ENCODE results near the gene FLVCR2. TPM values are rescaled to one million over a fixed set of nuclear protein-coding genes. Genes with fewer than 3 reads are reported as not detected.

The FLVCR2 gene
- total and polyA plus RNA-seq, 2 experiments from 2014 or later: 1.4 to 3.1 TPM

DNA sequence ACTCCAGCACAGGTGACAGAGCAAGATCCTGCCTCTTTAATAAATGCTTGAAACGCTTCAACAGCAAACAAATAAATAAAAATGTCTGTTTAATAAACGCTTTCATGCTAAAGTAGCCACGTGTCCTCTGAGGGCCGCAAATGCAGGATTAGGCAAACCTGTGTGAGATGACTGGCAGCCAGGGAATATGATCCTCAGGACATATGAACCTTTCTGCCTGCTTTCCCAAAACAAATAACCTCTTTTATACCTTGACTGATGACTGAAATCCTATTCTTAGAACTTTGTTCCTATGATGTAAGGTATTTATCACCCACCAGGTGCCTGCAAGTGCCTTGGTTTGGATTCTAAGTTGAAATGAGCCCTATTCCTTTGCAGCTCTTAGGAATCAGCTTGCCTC lies 14.5 kb upstream of the FLVCR2 start:
- Histone ChIP-seq H3K36me3 (ENCODE audit: insufficient read depth) (no peaks in the 10 kb centered on the region), H4K20me1 (replicated peaks; ENCODE audit: insufficient read depth) (no peaks in the 10 kb centered on the region), H3F3A (replicated peaks; ENCODE audit: low read depth) (no peaks in the 10 kb centered on the region), H3K4me2 (no peak overlapping the region), H3K4me3 (no peak overlapping the region), H3K27ac (ENCODE audit: low read depth) (no peak overlapping the region), H3K27me3 (ENCODE audit: insufficient read depth) (no peaks in the 10 kb centered on the region), H3K9me2 (ENCODE audit: insufficient read depth) (0 out of 2 replicates have a peak, but pooled peaks cover 2% of the 10 kb centered on the region), H2AFZ (no peak overlapping the region), H3K79me2 (replicated peaks; ENCODE audit: insufficient read depth) (no peaks in the 10 kb centered on the region), H3K4me1 (ENCODE audit: insufficient read depth) (peaks cover 6% of the 10 kb centered on the region; the same call in 1 of the 2 replicates)
- ATAC-seq (no peak), DNase-seq (ENCODE audit: low spot score) (no peak)
- Mint-ChIP-seq H3K4me3 (no peak overlapping the region), H3K4me1 (peaks cover 8% of the 10 kb centered on the region), H3K27me3 (ENCODE audit: insufficient read depth, low read depth, poor library complexity) (peaks cover 10% of the 10 kb centered on the region), H3K27ac (no peak overlapping the region), H3K36me3 (ENCODE audit: low read depth) (no peaks in the 10 kb centered on the region), H3K9me3 (no peaks in the 10 kb centered on the region; the same call in 2 of the 3 replicates)
- TF ChIP-seq, protein P1, sequence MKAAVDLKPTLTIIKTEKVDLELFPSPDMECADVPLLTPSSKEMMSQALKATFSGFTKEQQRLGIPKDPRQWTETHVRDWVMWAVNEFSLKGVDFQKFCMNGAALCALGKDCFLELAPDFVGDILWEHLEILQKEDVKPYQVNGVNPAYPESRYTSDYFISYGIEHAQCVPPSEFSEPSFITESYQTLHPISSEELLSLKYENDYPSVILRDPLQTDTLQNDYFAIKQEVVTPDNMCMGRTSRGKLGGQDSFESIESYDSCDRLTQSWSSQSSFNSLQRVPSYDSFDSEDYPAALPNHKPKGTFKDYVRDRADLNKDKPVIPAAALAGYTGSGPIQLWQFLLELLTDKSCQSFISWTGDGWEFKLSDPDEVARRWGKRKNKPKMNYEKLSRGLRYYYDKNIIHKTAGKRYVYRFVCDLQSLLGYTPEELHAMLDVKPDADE (IDR thresholded peaks at IDR 0.05): no peak
- TF ChIP-seq EZH2phosphoT487 (IDR thresholded peaks at IDR 0.05; ENCODE audit: unreplicated experiment) (no peak), ZNF331 (CRISPR knock-in tag; IDR thresholded peaks at IDR 0.05; ENCODE audit: low read depth) (no peak), EZH2 (IDR thresholded peaks at IDR 0.05; ENCODE audit: low read depth, unreplicated experiment) (no peak), NANOG (IDR thresholded peaks at IDR 0.05; ENCODE audit: borderline replicate concordance) (no peak), POLR2AphosphoS5 (IDR thresholded peaks at IDR 0.05; ENCODE audit: low read depth) (no peak), ZNF114 (CRISPR knock-in tag; IDR thresholded peaks at IDR 0.05) (no peak), JUNB (IDR thresholded peaks at IDR 0.05; ENCODE audit: unreplicated experiment) (no peak), CREB1 (CRISPR knock-in tag; IDR thresholded peaks at IDR 0.05; ENCODE audit: low read depth) (no peak), STAT1 (IDR thresholded peaks at IDR 0.05; ENCODE audit: unreplicated experiment) (no peak)
- TF ChIP-seq, protein P2, sequence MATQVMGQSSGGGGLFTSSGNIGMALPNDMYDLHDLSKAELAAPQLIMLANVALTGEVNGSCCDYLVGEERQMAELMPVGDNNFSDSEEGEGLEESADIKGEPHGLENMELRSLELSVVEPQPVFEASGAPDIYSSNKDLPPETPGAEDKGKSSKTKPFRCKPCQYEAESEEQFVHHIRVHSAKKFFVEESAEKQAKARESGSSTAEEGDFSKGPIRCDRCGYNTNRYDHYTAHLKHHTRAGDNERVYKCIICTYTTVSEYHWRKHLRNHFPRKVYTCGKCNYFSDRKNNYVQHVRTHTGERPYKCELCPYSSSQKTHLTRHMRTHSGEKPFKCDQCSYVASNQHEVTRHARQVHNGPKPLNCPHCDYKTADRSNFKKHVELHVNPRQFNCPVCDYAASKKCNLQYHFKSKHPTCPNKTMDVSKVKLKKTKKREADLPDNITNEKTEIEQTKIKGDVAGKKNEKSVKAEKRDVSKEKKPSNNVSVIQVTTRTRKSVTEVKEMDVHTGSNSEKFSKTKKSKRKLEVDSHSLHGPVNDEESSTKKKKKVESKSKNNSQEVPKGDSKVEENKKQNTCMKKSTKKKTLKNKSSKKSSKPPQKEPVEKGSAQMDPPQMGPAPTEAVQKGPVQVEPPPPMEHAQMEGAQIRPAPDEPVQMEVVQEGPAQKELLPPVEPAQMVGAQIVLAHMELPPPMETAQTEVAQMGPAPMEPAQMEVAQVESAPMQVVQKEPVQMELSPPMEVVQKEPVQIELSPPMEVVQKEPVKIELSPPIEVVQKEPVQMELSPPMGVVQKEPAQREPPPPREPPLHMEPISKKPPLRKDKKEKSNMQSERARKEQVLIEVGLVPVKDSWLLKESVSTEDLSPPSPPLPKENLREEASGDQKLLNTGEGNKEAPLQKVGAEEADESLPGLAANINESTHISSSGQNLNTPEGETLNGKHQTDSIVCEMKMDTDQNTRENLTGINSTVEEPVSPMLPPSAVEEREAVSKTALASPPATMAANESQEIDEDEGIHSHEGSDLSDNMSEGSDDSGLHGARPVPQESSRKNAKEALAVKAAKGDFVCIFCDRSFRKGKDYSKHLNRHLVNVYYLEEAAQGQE (IDR thresholded peaks at IDR 0.05; ENCODE audit: unreplicated experiment): no peak
- TF ChIP-seq, protein P3, sequence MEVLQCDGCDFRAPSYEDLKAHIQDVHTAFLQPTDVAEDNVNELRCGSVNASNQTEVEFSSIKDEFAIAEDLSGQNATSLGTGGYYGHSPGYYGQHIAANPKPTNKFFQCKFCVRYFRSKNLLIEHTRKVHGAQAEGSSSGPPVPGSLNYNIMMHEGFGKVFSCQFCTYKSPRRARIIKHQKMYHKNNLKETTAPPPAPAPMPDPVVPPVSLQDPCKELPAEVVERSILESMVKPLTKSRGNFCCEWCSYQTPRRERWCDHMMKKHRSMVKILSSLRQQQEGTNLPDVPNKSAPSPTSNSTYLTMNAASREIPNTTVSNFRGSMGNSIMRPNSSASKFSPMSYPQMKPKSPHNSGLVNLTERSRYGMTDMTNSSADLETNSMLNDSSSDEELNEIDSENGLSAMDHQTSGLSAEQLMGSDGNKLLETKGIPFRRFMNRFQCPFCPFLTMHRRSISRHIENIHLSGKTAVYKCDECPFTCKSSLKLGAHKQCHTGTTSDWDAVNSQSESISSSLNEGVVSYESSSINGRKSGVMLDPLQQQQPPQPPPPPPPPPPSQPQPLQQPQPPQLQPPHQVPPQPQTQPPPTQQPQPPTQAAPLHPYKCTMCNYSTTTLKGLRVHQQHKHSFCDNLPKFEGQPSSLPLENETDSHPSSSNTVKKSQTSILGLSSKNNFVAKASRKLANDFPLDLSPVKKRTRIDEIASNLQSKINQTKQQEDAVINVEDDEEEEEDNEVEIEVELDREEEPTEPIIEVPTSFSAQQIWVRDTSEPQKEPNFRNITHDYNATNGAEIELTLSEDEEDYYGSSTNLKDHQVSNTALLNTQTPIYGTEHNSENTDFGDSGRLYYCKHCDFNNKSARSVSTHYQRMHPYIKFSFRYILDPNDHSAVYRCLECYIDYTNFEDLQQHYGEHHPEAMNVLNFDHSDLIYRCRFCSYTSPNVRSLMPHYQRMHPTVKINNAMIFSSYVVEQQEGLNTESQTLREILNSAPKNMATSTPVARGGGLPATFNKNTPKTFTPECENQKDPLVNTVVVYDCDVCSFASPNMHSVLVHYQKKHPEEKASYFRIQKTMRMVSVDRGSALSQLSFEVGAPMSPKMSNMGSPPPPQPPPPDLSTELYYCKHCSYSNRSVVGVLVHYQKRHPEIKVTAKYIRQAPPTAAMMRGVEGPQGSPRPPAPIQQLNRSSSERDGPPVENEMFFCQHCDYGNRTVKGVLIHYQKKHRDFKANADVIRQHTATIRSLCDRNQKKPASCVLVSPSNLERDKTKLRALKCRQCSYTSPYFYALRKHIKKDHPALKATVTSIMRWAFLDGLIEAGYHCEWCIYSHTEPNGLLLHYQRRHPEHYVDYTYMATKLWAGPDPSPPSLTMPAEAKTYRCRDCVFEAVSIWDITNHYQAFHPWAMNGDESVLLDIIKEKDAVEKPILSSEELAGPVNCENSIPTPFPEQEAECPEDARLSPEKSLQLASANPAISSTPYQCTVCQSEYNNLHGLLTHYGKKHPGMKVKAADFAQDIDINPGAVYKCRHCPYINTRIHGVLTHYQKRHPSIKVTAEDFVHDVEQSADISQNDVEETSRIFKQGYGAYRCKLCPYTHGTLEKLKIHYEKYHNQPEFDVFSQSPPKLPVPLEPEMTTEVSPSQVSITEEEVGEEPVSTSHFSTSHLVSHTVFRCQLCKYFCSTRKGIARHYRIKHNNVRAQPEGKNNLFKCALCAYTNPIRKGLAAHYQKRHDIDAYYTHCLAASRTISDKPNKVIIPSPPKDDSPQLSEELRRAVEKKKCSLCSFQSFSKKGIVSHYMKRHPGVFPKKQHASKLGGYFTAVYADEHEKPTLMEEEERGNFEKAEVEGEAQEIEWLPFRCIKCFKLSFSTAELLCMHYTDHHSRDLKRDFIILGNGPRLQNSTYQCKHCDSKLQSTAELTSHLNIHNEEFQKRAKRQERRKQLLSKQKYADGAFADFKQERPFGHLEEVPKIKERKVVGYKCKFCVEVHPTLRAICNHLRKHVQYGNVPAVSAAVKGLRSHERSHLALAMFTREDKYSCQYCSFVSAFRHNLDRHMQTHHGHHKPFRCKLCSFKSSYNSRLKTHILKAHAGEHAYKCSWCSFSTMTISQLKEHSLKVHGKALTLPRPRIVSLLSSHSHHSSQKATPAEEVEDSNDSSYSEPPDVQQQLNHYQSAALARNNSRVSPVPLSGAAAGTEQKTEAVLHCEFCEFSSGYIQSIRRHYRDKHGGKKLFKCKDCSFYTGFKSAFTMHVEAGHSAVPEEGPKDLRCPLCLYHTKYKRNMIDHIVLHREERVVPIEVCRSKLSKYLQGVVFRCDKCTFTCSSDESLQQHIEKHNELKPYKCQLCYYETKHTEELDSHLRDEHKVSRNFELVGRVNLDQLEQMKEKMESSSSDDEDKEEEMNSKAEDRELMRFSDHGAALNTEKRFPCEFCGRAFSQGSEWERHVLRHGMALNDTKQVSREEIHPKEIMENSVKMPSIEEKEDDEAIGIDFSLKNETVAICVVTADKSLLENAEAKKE (CRISPR knock-in tag; IDR thresholded peaks at IDR 0.05): no peak
- TF ChIP-seq, protein P4, sequence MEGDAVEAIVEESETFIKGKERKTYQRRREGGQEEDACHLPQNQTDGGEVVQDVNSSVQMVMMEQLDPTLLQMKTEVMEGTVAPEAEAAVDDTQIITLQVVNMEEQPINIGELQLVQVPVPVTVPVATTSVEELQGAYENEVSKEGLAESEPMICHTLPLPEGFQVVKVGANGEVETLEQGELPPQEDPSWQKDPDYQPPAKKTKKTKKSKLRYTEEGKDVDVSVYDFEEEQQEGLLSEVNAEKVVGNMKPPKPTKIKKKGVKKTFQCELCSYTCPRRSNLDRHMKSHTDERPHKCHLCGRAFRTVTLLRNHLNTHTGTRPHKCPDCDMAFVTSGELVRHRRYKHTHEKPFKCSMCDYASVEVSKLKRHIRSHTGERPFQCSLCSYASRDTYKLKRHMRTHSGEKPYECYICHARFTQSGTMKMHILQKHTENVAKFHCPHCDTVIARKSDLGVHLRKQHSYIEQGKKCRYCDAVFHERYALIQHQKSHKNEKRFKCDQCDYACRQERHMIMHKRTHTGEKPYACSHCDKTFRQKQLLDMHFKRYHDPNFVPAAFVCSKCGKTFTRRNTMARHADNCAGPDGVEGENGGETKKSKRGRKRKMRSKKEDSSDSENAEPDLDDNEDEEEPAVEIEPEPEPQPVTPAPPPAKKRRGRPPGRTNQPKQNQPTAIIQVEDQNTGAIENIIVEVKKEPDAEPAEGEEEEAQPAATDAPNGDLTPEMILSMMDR (conservative IDR thresholded peaks at IDR 0.05; ENCODE audit: low read depth in 2 of 2): no peak
